Measurements from ENCODE around the gene NHS.

- TF ChIP-seq CTCF (IDR thresholded peaks at IDR 0.05; ENCODE audit: low read length) (no peak), EZH2phosphoT487 (IDR thresholded peaks at IDR 0.05; ENCODE audit: low read length) (no peak), EZH2 (optimal IDR thresholded peaks at IDR 0.05; ENCODE audit: low read depth, low read length) (no peak)
Measured at GRCh38 chrX:17546356-17546755, 171.4 kb downstream of the NHS start.
